Suprapubic skin (tissue), 4 donors: ENCODE measurements around the gene SPTBN1. TPM values are rescaled to one million over a fixed set of nuclear protein-coding genes. Genes with fewer than 3 reads are reported as not detected.

ENCODE experiments used
- DNase-seq, 2 donors: peaks; one replicate each; pipeline ENCODE4 v3.0.0-alpha.2; 2019; ENCODE audit warnings: low spot score in 2 of 2
- H3K27ac ChIP-seq: fragments of 200-600 bp; sonication (generic); one replicate; pipeline ENCODE4 v1.5.1; 2019
- H3K27me3 ChIP-seq: fragments of 200-600 bp; sonication (generic); one replicate; pipeline ENCODE4 v1.5.1; 2019
- H3K36me3 ChIP-seq: fragments of 200-600 bp; sonication (generic); one replicate; pipeline ENCODE4 v1.5.1; 2019
- H3K4me1 ChIP-seq: fragments of 200-600 bp; sonication (generic); one replicate; pipeline ENCODE4 v1.5.1; 2019
- H3K4me3 ChIP-seq: fragments of 200-600 bp; sonication (generic); one replicate; pipeline ENCODE4 v1.5.1; 2019; ENCODE audit warnings: mild to moderate bottlenecking
- H3K9me3 ChIP-seq: fragments of 200-600 bp; sonication (generic); one replicate; pipeline ENCODE4 v1.5.1; 2019
- CTCF ChIP-seq, 2 donors: fragments of 200-600 bp in 1 of 2; fragments of 450-650 bp in 1 of 2; sonication (generic) in 1 of 2; IDR thresholded peaks; one replicate each; pipeline ENCODE4 v1.5.1; 2016 to 2019; ENCODE audit warnings: antibody characterized with exemption in 2 of 2, mild to moderate bottlenecking in 1 of 2, moderate library complexity in 1 of 2
- EP300 ChIP-seq: sonication (generic); formaldehyde crosslinking; IDR thresholded peaks from one replicate; pipeline ENCODE4 v1.6.1; 2017; ENCODE audit warnings: antibody characterized with exemption
- POLR2A ChIP-seq, 2 donors: fragments of 450-650 bp; IDR thresholded peaks; one replicate each; pipeline ENCODE4 v1.6.1; 2017; ENCODE audit warnings: antibody characterized with exemption in 2 of 2, mild to moderate bottlenecking in 2 of 2, moderate library complexity in 2 of 2
- POLR2AphosphoS5 ChIP-seq, 3 donors: sonication (generic); formaldehyde crosslinking; IDR thresholded peaks; one replicate each; pipeline ENCODE4 v1.6.1; 2017; ENCODE audit warnings: antibody characterized with exemption in 3 of 3
- WGBS: methylation state at CpG from one replicate; pipeline ENCODE4 v1.1.5; 2018; 5-methylcytosine and 5-hydroxymethylcytosine counted together
- total RNA-seq, 4 donors: library from RNA; depleted of rRNA; stranded (reverse); fragments of >200 nt; gene quantifications; one replicate each; pipeline ENCODE4 v1.1.0, GENCODE V29; 2016

The SPTBN1 gene
- total RNA-seq, 4 donors from 2014 or later = 173 to 250 (median 203) TPM

DNA sequence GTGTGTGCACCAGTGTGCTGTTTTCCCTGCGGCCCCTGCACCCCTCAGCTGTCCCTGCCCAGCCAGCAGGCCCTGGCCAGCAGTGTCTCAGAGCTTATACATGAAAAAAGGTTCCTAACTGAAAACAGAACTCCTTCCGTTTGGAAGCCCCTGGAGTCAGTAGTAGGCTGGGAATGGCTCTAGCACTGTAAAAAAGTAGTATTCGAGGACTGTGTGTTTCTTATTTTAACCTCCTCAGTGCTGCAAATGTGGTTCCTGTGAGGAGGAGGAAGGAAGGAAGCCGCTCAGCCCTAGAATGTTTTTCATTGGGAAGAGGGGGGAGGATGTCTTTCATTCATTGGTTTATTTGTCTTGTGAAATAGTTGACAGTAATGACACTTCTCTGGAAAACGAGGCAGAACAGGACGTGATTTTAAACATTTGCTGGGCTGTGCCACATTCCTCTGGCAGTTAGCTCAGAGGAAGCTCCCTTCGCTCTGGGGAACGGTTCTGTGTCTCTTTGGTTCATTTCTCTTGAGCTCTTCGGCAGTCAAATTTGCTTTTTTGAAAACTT, 103.5 kb downstream of the SPTBN1 start:
- H3K4me3 ChIP-seq = peak overlapping the region; percentile 71
- no peaks in the 10 kb centered on the region for H3K9me3 ChIP-seq
- WGBS = 2% methylated on average over 9 of the region's 9 CpGs
- peaks cover 84% of the 10 kb centered on the region for H3K4me1 ChIP-seq
- TF ChIP-seq EP300 (no peak), CTCF (IDR thresholded peaks at IDR 0.05) (no peak), POLR2AphosphoS5 (IDR thresholded peaks at IDR 0.05) (peak in 1 of 3 donors; percentile 67), POLR2A (IDR thresholded peaks at IDR 0.05) (peak; percentile 39 to 52)
- no peak for DNase-seq
- peak overlapping the region; percentile 96 for H3K27ac ChIP-seq
- no peaks in the 10 kb centered on the region for H3K36me3 ChIP-seq
- H3K27me3 ChIP-seq = no peaks in the 10 kb centered on the region

DNA sequence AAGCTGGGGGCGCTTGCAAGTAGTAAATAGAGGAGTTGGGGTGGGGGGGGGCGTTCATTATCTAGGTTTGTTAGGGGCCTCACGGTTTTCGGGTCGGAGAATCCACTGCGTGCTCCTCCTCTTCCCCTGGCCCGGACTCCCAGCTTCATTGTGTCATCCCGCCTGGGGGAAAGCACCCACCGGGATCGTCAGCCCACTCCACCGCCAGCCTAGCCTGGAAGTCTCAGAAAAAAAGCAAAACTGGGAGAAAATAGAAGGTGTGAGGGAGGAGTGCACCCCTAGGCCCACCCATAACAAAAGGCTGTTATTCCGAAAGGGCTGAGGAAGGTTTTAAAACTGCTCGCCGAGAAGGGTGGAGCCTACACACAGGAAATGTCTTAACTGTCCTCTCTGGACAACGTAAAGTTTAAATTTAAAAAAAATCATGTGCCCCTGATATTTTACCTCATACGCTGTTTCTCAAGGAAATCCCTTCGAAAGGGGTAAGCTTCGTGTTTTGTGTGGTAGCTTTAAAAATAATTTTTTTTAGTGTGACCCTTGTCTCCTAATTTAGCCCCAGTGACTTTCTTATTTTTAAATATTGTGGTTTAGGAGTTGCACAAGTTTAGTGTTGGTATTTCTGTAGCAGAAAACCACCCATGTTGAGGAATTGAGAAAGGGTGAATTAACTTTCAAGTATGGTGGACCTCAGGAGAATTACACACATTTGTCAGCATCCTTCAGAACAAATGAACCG, 104.2 kb downstream of the SPTBN1 start:
- H3K36me3 ChIP-seq = no peaks in the 10 kb centered on the region
- WGBS = 2% methylated on average over 19 of the region's 19 CpGs
- peaks cover 79% of the 10 kb centered on the region for H3K4me1 ChIP-seq
- H3K9me3 ChIP-seq = no peaks in the 10 kb centered on the region
- peak overlapping the region; percentile 71 for H3K4me3 ChIP-seq
- TF ChIP-seq EP300 (no peak), POLR2A (IDR thresholded peaks at IDR 0.05) (no peak), CTCF (IDR thresholded peaks at IDR 0.05) (no peak), POLR2AphosphoS5 (IDR thresholded peaks at IDR 0.05) (no peak)
- H3K27ac ChIP-seq = peak overlapping the region; percentile 96
- no peaks in the 10 kb centered on the region for H3K27me3 ChIP-seq
- DNase-seq = peak in 1 of 2 donors; percentile 81

- WGBS = 45% methylated on average over 3 of the region's 4 CpGs
- Histone ChIP-seq H3K36me3 (no peaks in the 10 kb centered on the region), H3K4me1 (peaks cover 72% of the 10 kb centered on the region), H3K27ac (peak overlapping the region; percentile 96), H3K4me3 (peak overlapping the region; percentile 71), H3K9me3 (no peaks in the 10 kb centered on the region), H3K27me3 (no peaks in the 10 kb centered on the region)
- no peak for DNase-seq
- TF ChIP-seq CTCF (IDR thresholded peaks at IDR 0.05) = no peak
- no peak for TF ChIP-seq POLR2AphosphoS5 (IDR thresholded peaks at IDR 0.05)
- TF ChIP-seq POLR2A (IDR thresholded peaks at IDR 0.05) = no peak
- TF ChIP-seq EP300 = no peak
These were observed 104.9 kb downstream of the SPTBN1 start for GRCh38 chr2:54561010-54561409.

GRCh38 chr2:54564439-54564838, 108.3 kb downstream of the SPTBN1 start:
- H3K4me3 ChIP-seq = no peak overlapping the region
- DNase-seq = no peak
- H3K36me3 ChIP-seq = no peaks in the 10 kb centered on the region
- 73% methylated on average over 2 of the region's 2 CpGs for WGBS
- peaks cover 50% of the 10 kb centered on the region for H3K4me1 ChIP-seq
- no peak overlapping the region for H3K27ac ChIP-seq
- no peaks in the 10 kb centered on the region for H3K9me3 ChIP-seq
- TF ChIP-seq CTCF (IDR thresholded peaks at IDR 0.05) (no peak), POLR2AphosphoS5 (IDR thresholded peaks at IDR 0.05) (no peak), EP300 (no peak), POLR2A (IDR thresholded peaks at IDR 0.05) (no peak)
- H3K27me3 ChIP-seq = no peaks in the 10 kb centered on the region

DNA sequence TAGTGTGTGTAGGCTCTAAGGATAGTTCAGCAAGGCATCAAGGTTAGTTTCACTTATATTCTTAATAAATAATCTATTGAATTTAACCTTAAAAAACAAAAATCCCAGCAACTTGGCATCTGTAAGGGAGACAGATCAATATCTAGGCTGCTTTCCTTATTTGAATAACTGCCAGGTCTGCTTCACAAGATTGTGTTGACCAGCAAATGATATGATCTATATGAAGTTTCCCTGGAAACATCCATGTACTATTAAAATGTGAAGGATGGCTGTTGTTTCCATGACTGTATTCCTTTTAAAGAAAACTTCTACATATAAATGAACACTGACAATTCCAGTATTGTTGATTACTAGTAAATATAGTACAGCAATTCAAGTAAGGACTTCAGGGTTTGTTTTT, 109.4 kb downstream of the SPTBN1 start:
- TF ChIP-seq CTCF (IDR thresholded peaks at IDR 0.05) (no peak), EP300 (no peak), POLR2AphosphoS5 (IDR thresholded peaks at IDR 0.05) (no peak), POLR2A (IDR thresholded peaks at IDR 0.05) (no peak)
- H3K4me3 ChIP-seq = no peak overlapping the region
- H3K4me1 ChIP-seq = peaks cover 54% of the 10 kb centered on the region

More for the DNA sequence above, 109.4 kb downstream of the SPTBN1 start:
- Histone ChIP-seq H3K9me3 (no peaks in the 10 kb centered on the region), H3K36me3 (no peaks in the 10 kb centered on the region), H3K27me3 (no peaks in the 10 kb centered on the region), H3K27ac (no peak overlapping the region)
- no peak for DNase-seq
